Measurements from ENCODE around the gene SNED1. TPM values are rescaled to one million over a fixed set of nuclear protein-coding genes. Genes with fewer than 3 reads are reported as not detected.

SNED1 gene
- total and polyA plus RNA-seq, 2 experiments from 2014 or later: 1.5 to 2.8 TPM

- TF ChIP-seq JUNB (IDR thresholded peaks at IDR 0.05; ENCODE audit: unreplicated experiment): no peak
- TF ChIP-seq, protein P1, sequence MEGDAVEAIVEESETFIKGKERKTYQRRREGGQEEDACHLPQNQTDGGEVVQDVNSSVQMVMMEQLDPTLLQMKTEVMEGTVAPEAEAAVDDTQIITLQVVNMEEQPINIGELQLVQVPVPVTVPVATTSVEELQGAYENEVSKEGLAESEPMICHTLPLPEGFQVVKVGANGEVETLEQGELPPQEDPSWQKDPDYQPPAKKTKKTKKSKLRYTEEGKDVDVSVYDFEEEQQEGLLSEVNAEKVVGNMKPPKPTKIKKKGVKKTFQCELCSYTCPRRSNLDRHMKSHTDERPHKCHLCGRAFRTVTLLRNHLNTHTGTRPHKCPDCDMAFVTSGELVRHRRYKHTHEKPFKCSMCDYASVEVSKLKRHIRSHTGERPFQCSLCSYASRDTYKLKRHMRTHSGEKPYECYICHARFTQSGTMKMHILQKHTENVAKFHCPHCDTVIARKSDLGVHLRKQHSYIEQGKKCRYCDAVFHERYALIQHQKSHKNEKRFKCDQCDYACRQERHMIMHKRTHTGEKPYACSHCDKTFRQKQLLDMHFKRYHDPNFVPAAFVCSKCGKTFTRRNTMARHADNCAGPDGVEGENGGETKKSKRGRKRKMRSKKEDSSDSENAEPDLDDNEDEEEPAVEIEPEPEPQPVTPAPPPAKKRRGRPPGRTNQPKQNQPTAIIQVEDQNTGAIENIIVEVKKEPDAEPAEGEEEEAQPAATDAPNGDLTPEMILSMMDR (conservative IDR thresholded peaks at IDR 0.05; ENCODE audit: low read depth in 2 of 2): no peak
- no peak for TF ChIP-seq CREB1 (CRISPR knock-in tag; IDR thresholded peaks at IDR 0.05; ENCODE audit: low read depth)
Measured at GRCh38 chr2:241047253-241048010, 49.0 kb downstream of the SNED1 start (continued).

GRCh38 chr2:241048149-241048948 is 49.9 kb downstream of the SNED1 start:
- no peaks in the 10 kb centered on the region; the same call in 2 of the 3 replicates for H3K4me1 Mint-ChIP-seq
- Histone ChIP-seq H3F3A (replicated peaks; ENCODE audit: low read depth) (no peaks in the 10 kb centered on the region), H3K79me2 (replicated peaks; ENCODE audit: insufficient read depth) (no peaks in the 10 kb centered on the region), H3K9me2 (ENCODE audit: insufficient read depth) (peaks cover 4% of the 10 kb centered on the region; the same call in 1 of the 2 replicates), H3K27me3 (ENCODE audit: insufficient read depth) (no peaks in the 10 kb centered on the region), H3K4me1 (ENCODE audit: insufficient read depth) (no peaks in the 10 kb centered on the region), H4K20me1 (replicated peaks; ENCODE audit: insufficient read depth) (no peaks in the 10 kb centered on the region), H3K4me3 (no peak overlapping the region), H3K36me3 (ENCODE audit: insufficient read depth) (no peaks in the 10 kb centered on the region), H3K27ac (ENCODE audit: low read depth) (no peak overlapping the region), H2AFZ (no peak overlapping the region), H3K4me2 (no peak overlapping the region)
- no peaks in the 10 kb centered on the region for H3K36me3 Mint-ChIP-seq (ENCODE audit: low read depth)
- no peaks in the 10 kb centered on the region for H3K27me3 Mint-ChIP-seq (ENCODE audit: insufficient read depth, low read depth, poor library complexity)
- H3K9me3 Mint-ChIP-seq: peaks cover 4% of the 10 kb centered on the region; the same call in 1 of the 3 replicates
- ATAC-seq: no peak
- no peak overlapping the region for H3K4me3 Mint-ChIP-seq
- H3K27ac Mint-ChIP-seq: no peak overlapping the region
- no peak for DNase-seq (ENCODE audit: low spot score)
- TF ChIP-seq NANOG (IDR thresholded peaks at IDR 0.05; ENCODE audit: borderline replicate concordance): no peak
- no peak for TF ChIP-seq REST (IDR thresholded peaks at IDR 0.05; ENCODE audit: unreplicated experiment)
- no peak for TF ChIP-seq ZNF114 (CRISPR knock-in tag; IDR thresholded peaks at IDR 0.05)
- TF ChIP-seq EZH2phosphoT487 (IDR thresholded peaks at IDR 0.05; ENCODE audit: unreplicated experiment): no peak
- TF ChIP-seq, protein P2, sequence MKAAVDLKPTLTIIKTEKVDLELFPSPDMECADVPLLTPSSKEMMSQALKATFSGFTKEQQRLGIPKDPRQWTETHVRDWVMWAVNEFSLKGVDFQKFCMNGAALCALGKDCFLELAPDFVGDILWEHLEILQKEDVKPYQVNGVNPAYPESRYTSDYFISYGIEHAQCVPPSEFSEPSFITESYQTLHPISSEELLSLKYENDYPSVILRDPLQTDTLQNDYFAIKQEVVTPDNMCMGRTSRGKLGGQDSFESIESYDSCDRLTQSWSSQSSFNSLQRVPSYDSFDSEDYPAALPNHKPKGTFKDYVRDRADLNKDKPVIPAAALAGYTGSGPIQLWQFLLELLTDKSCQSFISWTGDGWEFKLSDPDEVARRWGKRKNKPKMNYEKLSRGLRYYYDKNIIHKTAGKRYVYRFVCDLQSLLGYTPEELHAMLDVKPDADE (IDR thresholded peaks at IDR 0.05): no peak
- no peak for TF ChIP-seq ZNF331 (CRISPR knock-in tag; IDR thresholded peaks at IDR 0.05; ENCODE audit: low read depth)
- no peak for TF ChIP-seq STAT1 (IDR thresholded peaks at IDR 0.05; ENCODE audit: unreplicated experiment)
- no peak for TF ChIP-seq JUNB (IDR thresholded peaks at IDR 0.05; ENCODE audit: unreplicated experiment)

Measured in GM23338 (cell line).